ENCODE data around the gene MPIG6B.

- no peak for TF ChIP-seq CTCF (IDR thresholded peaks at IDR 0.05)
- TF ChIP-seq POLR2AphosphoS5 (IDR thresholded peaks at IDR 0.05), result no peak
- TF ChIP-seq POLR2A (IDR thresholded peaks at IDR 0.05), result no peak
Measured at GRCh38 chr6:31710523-31711219, 12.5 kb upstream of the MPIG6B start.

Data from sigmoid colon (tissue), 4 donors.